Measurements from ENCODE around the gene FBXL7. TPM values are rescaled to one million over a fixed set of nuclear protein-coding genes. Genes with fewer than 3 reads are reported as not detected.

FBXL7 gene
- total RNA-seq, 1 experiment from 2014 or later, result 7.6 TPM

- no peak for DNase-seq (ENCODE audit: low read depth)
Observed at GRCh38 chr5:15762668-15763067, 262.7 kb downstream of the FBXL7 start.

GRCh38 chr5:15763754-15764153, 263.8 kb downstream of the FBXL7 start:
- DNase-seq (ENCODE audit: low read depth), result peak; percentile 24

GRCh38 chr5:15768936-15769335, 269.0 kb downstream of the FBXL7 start:
- DNase-seq (ENCODE audit: low read depth), result no peak

- no peak for DNase-seq (ENCODE audit: low read depth)
Observed at GRCh38 chr5:15772131-15772530, 272.2 kb downstream of the FBXL7 start.

- DNase-seq (ENCODE audit: low read depth), result no peak
Observed at GRCh38 chr5:15774632-15775031, 274.7 kb downstream of the FBXL7 start.

GRCh38 chr5:15776346-15776745, 276.4 kb downstream of the FBXL7 start:
- DNase-seq (ENCODE audit: low read depth), result no peak

- no peak for DNase-seq (ENCODE audit: low read depth)
Observed at GRCh38 chr5:15783734-15784133, 283.8 kb downstream of the FBXL7 start.

GRCh38 chr5:15785531-15785981, 285.6 kb downstream of the FBXL7 start:
- DNase-seq (ENCODE audit: low read depth), result no peak

GRCh38 chr5:15786326-15786725, 286.3 kb downstream of the FBXL7 start:
- DNase-seq (ENCODE audit: low read depth), result no peak

GRCh38 chr5:15786884-15787283, 286.9 kb downstream of the FBXL7 start:
- no peak for DNase-seq (ENCODE audit: low read depth)

GRCh38 chr5:15787681-15788080, 287.7 kb downstream of the FBXL7 start:
- DNase-seq (ENCODE audit: low read depth), result no peak

- no peak for DNase-seq (ENCODE audit: low read depth)
Observed at GRCh38 chr5:15789642-15790041, 289.7 kb downstream of the FBXL7 start.

GRCh38 chr5:15790446-15791018, 290.6 kb downstream of the FBXL7 start:
- DNase-seq (ENCODE audit: low read depth), result no peak

GRCh38 chr5:15791274-15791673, 291.3 kb downstream of the FBXL7 start:
- peak; percentile 12 for DNase-seq (ENCODE audit: low read depth)

GRCh38 chr5:15791859-15792258, 291.9 kb downstream of the FBXL7 start:
- DNase-seq (ENCODE audit: low read depth), result peak; percentile 59

GRCh38 chr5:15794052-15794985, 294.3 kb downstream of the FBXL7 start:
- DNase-seq (ENCODE audit: low read depth), result peak; percentile 20

- DNase-seq (ENCODE audit: low read depth), result no peak
Observed at GRCh38 chr5:15796096-15796495, 296.1 kb downstream of the FBXL7 start.

- DNase-seq (ENCODE audit: low read depth), result no peak
Observed at GRCh38 chr5:15796557-15796956, 296.6 kb downstream of the FBXL7 start.

- DNase-seq (ENCODE audit: low read depth), result peak; percentile 28
Observed at GRCh38 chr5:15797116-15797515, 297.1 kb downstream of the FBXL7 start.

GRCh38 chr5:15798006-15798405, 298.0 kb downstream of the FBXL7 start:
- DNase-seq (ENCODE audit: low read depth), result no peak

- peak; percentile 28 for DNase-seq (ENCODE audit: low read depth)
Observed at GRCh38 chr5:15799014-15799413, 299.0 kb downstream of the FBXL7 start.

GRCh38 chr5:15799612-15800011, 299.6 kb downstream of the FBXL7 start:
- DNase-seq (ENCODE audit: low read depth), result no peak

GRCh38 chr5:15803280-15803679, 303.3 kb downstream of the FBXL7 start:
- DNase-seq (ENCODE audit: low read depth), result no peak

Measured in LHCN-M2 (cell line).